ENCODE results near the gene GDF9.
A peak's percentile ranks its signal among the peaks of the same experiment; 100 is the strongest.

GRCh38 chr5:132883261-132883834 lies 17.1 kb upstream of the GDF9 start:
- TF ChIP-seq POLR2AphosphoS5 (IDR thresholded peaks at IDR 0.05) (no peak), POLR2A (IDR thresholded peaks at IDR 0.05) (no peak), CTCF (IDR thresholded peaks at IDR 0.05) (peak; percentile 36 to 66 (median 60))
